ENCODE results near the gene MS4A6E.

Gene MS4A6E

DNA sequence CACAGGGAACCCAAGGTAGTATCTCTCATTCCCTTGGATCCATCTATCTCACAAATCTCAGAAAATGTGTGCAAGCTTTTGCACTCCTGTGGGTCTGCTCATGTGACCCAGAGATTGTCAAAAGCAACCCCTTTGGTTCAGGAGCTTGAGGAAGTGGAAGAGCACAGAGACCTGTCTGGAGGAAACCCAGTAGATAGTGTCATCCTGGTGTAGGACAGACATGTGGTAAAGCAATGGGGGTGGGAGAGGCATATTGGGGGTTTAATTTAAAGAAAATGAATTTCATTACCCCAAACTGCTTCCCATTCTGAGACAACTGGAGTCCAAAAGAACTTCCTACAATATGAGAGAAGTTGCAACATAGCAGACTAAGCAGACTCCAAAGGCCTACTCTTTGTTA is 63.4 kb downstream of the MS4A6E start:
- H3K9me2 ChIP-seq (ENCODE audit: low read depth, low read length) = no peaks in the 10 kb centered on the region
- no peaks in the 10 kb centered on the region for H3K36me3 ChIP-seq (ENCODE audit: insufficient read depth, low read length)
- H3K4me3 ChIP-seq (ENCODE audit: low read depth, low read length, poor library complexity, severe bottlenecking) = no peak overlapping the region
- no peaks in the 10 kb centered on the region for H3K9me3 ChIP-seq (ENCODE audit: low read length)
- H3K27ac ChIP-seq (ENCODE audit: low read depth, low read length, poor library complexity, severe bottlenecking) = no peak overlapping the region
- TF ChIP-seq, protein P1, sequence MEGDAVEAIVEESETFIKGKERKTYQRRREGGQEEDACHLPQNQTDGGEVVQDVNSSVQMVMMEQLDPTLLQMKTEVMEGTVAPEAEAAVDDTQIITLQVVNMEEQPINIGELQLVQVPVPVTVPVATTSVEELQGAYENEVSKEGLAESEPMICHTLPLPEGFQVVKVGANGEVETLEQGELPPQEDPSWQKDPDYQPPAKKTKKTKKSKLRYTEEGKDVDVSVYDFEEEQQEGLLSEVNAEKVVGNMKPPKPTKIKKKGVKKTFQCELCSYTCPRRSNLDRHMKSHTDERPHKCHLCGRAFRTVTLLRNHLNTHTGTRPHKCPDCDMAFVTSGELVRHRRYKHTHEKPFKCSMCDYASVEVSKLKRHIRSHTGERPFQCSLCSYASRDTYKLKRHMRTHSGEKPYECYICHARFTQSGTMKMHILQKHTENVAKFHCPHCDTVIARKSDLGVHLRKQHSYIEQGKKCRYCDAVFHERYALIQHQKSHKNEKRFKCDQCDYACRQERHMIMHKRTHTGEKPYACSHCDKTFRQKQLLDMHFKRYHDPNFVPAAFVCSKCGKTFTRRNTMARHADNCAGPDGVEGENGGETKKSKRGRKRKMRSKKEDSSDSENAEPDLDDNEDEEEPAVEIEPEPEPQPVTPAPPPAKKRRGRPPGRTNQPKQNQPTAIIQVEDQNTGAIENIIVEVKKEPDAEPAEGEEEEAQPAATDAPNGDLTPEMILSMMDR (IDR thresholded peaks at IDR 0.05; ENCODE audit: low read length) = no peak
- TF ChIP-seq EZH2 (IDR thresholded peaks at IDR 0.05; ENCODE audit: borderline replicate concordance, low read length) = no peak
- no peak overlapping the region for H3K4me2 ChIP-seq (ENCODE audit: low read length)
- no peaks in the 10 kb centered on the region for H4K20me1 ChIP-seq (ENCODE audit: insufficient read depth, low read length)
- H3K4me1 ChIP-seq (ENCODE audit: insufficient read depth, low read length, severe bottlenecking) = peaks cover 16% of the 10 kb centered on the region
- no peaks in the 10 kb centered on the region for H3K79me2 ChIP-seq (ENCODE audit: insufficient read depth, low read length)
- no peak overlapping the region for H2AFZ ChIP-seq (ENCODE audit: low read length)
- H3K9ac ChIP-seq (ENCODE audit: low read length) = no peak overlapping the region
- no peaks in the 10 kb centered on the region for H3F3A ChIP-seq (ENCODE audit: insufficient read depth, low read length)
- no peaks in the 10 kb centered on the region for H3K27me3 ChIP-seq (ENCODE audit: insufficient read depth, low read length)

Data from OCI-LY1 (cell line).